ENCODE results near the gene RIC8B. TPM values are rescaled to one million over a fixed set of nuclear protein-coding genes. Genes with fewer than 3 reads are reported as not detected.
A peak's percentile ranks its signal among the peaks of the same experiment; 100 is the strongest.

RIC8B gene
- total and polyA plus RNA-seq, 2 of the 8 experiments (the other 6 are each of a cell fraction or from before 2014, with no cell fraction given): 8.2 to 25.3 TPM

- TF ChIP-seq CBX5 (IDR thresholded peaks at IDR 0.05; ENCODE audit: low read depth, low read length) (no peak), GABPA (IDR thresholded peaks at IDR 0.05; ENCODE audit: borderline replicate concordance, insufficient read depth, low read length) (no peak), SP4 (IDR thresholded peaks at IDR 0.05; ENCODE audit: low read length) (peak; percentile 53; the same call in 1 of the 2 replicates), HDAC6 (IDR thresholded peaks at IDR 0.05; ENCODE audit: low read depth, low read length) (no peak), SP2 (IDR thresholded peaks at IDR 0.05; ENCODE audit: low read length) (no peak)
Measured at GRCh38 chr12:106774005-106774807, at the start of gene RIC8B (continued).
